OCI-LY3 (cell line): Measurements from ENCODE around the gene TDRD7.

Source experiments
- CTCF ChIP-seq: fragments of 200-600, 300-600 bp; sonication (generic); IDR thresholded peaks from 2 replicates; pipeline ENCODE4 v1.5.1; 2014; ENCODE audit warnings: antibody characterized with exemption, low read length, low read depth
- EZH2phosphoT487 ChIP-seq: fragments of 200-600 bp; shearing (Covaris generic); IDR thresholded peaks from 2 replicates; pipeline ENCODE4 v1.6.1; 2018; ENCODE audit warnings: antibody characterized with exemption, mixed run types, low read depth

- TF ChIP-seq EZH2phosphoT487 (no peak), CTCF (no peak)
Measured at GRCh38 chr9:97487107-97487506, 75.2 kb downstream of the TDRD7 start.
